GM18951 (cell line): Measurements from ENCODE around the gene WDHD1.
A peak's percentile ranks its signal among the peaks of the same experiment; 100 is the strongest.
"Not testable (repeated sequence)": the region's sequence is repeated elsewhere in the genome, so short reads cannot be mapped to it uniquely, and the experiment has no call there.

Experiments used
- POLR2A ChIP-seq: IDR thresholded peaks from 4 replicates; pipeline ENCODE4 v1.6.1; 2011; ENCODE audit warnings: mild to moderate bottlenecking; ENCODE audit not compliant: insufficient read length, insufficient read depth; ENCODE audit errors: extremely low read depth
- in situ Hi-C: fragments of 300-500 bp; cut with MboI; formaldehyde crosslinking; loops from one replicate; pipeline ENCODE4 v1.12.0; 2022; ENCODE audit warnings: low sequenced_read_pairs, mixed read lengths, inconsistent platforms; ENCODE audit not compliant: unreplicated experiment

Gene WDHD1

GRCh38 chr14:55026793-55027561 is at the start of gene WDHD1, which contains the start of gene SOCS4:
WDHD1 (minus strand) TSS chr14:55027099; CDS start chr14:55026787, 312 bp downstream.
SOCS4 (plus strand) TSS chr14:55027236; CDS start chr14:55043042, 15,806 bp downstream.
- peak; percentile 91 for TF ChIP-seq POLR2A
- in situ Hi-C loops = no loop called here

GRCh38 chr14:55075628-55076175 is 48.8 kb upstream of the WDHD1 start:
- no peak for TF ChIP-seq POLR2A
- in situ Hi-C loops = no loop called here

GRCh38 chr14:55074662-55075061 is 47.8 kb upstream of the WDHD1 start:
- in situ Hi-C loops = no loop called here
- peak; percentile 7 for TF ChIP-seq POLR2A

- in situ Hi-C loops = no loop called here
- TF ChIP-seq POLR2A = no peak
Observed at GRCh38 chr14:55073856-55074255, 47.0 kb upstream of the WDHD1 start.

GRCh38 chr14:55071870-55072640 is 45.2 kb upstream of the WDHD1 start:
- in situ Hi-C loops = no loop called here
- no peak for TF ChIP-seq POLR2A

GRCh38 chr14:55070981-55071411 is 44.1 kb upstream of the WDHD1 start:
- in situ Hi-C loops = no loop called here

GRCh38 chr14:55066223-55066622 is 39.3 kb upstream of the WDHD1 start:
- in situ Hi-C loops = no loop called here
- TF ChIP-seq POLR2A = no peak

More at GRCh38 chr14:55070981-55071411, 44.1 kb upstream of the WDHD1 start:
- TF ChIP-seq POLR2A = no peak

- in situ Hi-C loops = no loop called here
- TF ChIP-seq POLR2A = no peak
Observed at GRCh38 chr14:55065411-55065810, 38.5 kb upstream of the WDHD1 start.

GRCh38 chr14:55064896-55065295 is 38.0 kb upstream of the WDHD1 start:
- in situ Hi-C loops = not testable (repeated sequence)

GRCh38 chr14:55062517-55063351 is 35.8 kb upstream of the WDHD1 start:
- in situ Hi-C loops = no loop called here
- no peak for TF ChIP-seq POLR2A

GRCh38 chr14:55059333-55059732 is 32.4 kb upstream of the WDHD1 start:
- no peak for TF ChIP-seq POLR2A
- in situ Hi-C loops = no loop called here

GRCh38 chr14:55057919-55058318 is 31.0 kb upstream of the WDHD1 start:
- in situ Hi-C loops = no loop called here
- TF ChIP-seq POLR2A = no peak

GRCh38 chr14:55054098-55054497 is 27.2 kb upstream of the WDHD1 start:
- no peak for TF ChIP-seq POLR2A
- in situ Hi-C loops = no loop called here

- no peak for TF ChIP-seq POLR2A
- in situ Hi-C loops = no loop called here
Observed at GRCh38 chr14:55053500-55053899, 26.6 kb upstream of the WDHD1 start.
